Osteocyte (in vitro differentiated cells): ENCODE data around the gene ZBED6. TPM values are rescaled to one million over a fixed set of nuclear protein-coding genes. Genes with fewer than 3 reads are reported as not detected.

ENCODE experiments used
- DNase-seq: peaks from one replicate; pipeline ENCODE4 v3.0.0; 2021; ENCODE audit warnings: mixed read lengths; ENCODE audit not compliant: unreplicated experiment; ENCODE audit errors: extremely low spot score
- H3K27ac Mint-ChIP-seq: one replicate; pipeline ENCODE4 v1.8.0; 2021; ENCODE audit warnings: mild to moderate bottlenecking, mixed read lengths; ENCODE audit not compliant: unreplicated experiment
- H3K27me3 Mint-ChIP-seq: one replicate; pipeline ENCODE4 v1.8.0; 2021; ENCODE audit warnings: mixed read lengths; ENCODE audit not compliant: unreplicated experiment
- H3K36me3 Mint-ChIP-seq: one replicate; pipeline ENCODE4 v1.8.0; 2021; ENCODE audit warnings: mixed read lengths; ENCODE audit not compliant: unreplicated experiment
- H3K4me1 Mint-ChIP-seq: one replicate; pipeline ENCODE4 v1.8.0; 2021; ENCODE audit warnings: mixed read lengths; ENCODE audit not compliant: unreplicated experiment
- H3K4me3 Mint-ChIP-seq: one replicate; pipeline ENCODE4 v1.8.0; 2021; ENCODE audit warnings: mild to moderate bottlenecking, moderate library complexity, mixed read lengths; ENCODE audit not compliant: unreplicated experiment
- H3K9me3 Mint-ChIP-seq: one replicate; pipeline ENCODE4 v1.8.0; 2021; ENCODE audit warnings: mixed read lengths; ENCODE audit not compliant: unreplicated experiment
- total RNA-seq: library from RNA; stranded (reverse); gene quantifications from 2 replicates; pipeline ENCODE4 v1.2.1, GENCODE V29; 2021
- TF ChIP-seq, protein P1 (sequence below): fragments of 200-600 bp; sonication (generic); IDR thresholded peaks from 2 replicates; pipeline ENCODE4 v1.5.0; 2021; ENCODE audit warnings: antibody characterized with exemption, mild to moderate bottlenecking, moderate library complexity

ZBED6 gene
- total RNA-seq, 1 donor from 2014 or later: 43.4 TPM

DNA sequence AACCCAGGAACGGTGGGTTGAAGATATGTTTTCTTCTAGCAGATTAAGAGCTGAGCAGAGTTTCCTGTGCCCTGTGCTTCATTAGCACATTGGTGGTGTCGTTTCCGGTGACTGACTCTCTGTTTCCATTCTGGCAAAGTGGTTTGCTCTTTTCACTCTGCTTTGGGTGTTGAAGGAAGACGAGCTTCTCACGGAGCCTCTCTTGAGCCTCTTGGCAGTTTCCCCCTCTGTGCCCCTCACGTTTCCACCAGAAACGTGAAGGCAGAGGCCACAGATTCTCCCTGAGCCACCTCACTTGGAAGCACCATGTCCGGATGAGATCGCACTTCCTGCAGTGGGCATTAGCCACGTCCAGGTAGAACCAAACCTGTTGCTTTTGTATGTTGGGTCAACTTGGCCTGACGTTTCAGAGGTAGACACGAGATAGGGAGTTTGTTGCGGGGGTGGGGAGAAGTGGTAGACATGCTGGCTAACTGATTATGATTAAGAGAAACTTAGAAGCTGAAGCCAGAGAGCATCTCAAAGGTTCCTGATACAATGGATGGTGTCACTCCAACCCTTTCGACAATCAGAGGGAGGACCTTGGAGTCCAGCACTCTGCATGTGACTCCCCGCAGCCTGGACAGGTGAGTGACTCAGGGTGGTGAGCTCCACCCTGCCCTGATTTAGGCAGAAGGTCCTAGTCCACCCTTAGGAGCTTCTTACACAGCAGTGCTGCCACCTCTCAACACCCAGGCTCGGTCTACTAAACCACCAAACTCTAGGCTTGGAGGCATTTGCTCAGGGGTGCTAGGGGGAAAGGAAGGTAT, 30.2 kb upstream of the ZBED6 start, which contains the start of gene LAX1:
TSS of gene LAX1 (plus strand) at position 155 of the 809 bp plus-strand sequence. CDS start at position 538, 383 bp downstream.
- no peak within 1 kb of the TSS for H3K4me3 Mint-ChIP-seq
- no peaks in the 10 kb centered on the region for H3K4me1 Mint-ChIP-seq
- TF ChIP-seq, protein P1, sequence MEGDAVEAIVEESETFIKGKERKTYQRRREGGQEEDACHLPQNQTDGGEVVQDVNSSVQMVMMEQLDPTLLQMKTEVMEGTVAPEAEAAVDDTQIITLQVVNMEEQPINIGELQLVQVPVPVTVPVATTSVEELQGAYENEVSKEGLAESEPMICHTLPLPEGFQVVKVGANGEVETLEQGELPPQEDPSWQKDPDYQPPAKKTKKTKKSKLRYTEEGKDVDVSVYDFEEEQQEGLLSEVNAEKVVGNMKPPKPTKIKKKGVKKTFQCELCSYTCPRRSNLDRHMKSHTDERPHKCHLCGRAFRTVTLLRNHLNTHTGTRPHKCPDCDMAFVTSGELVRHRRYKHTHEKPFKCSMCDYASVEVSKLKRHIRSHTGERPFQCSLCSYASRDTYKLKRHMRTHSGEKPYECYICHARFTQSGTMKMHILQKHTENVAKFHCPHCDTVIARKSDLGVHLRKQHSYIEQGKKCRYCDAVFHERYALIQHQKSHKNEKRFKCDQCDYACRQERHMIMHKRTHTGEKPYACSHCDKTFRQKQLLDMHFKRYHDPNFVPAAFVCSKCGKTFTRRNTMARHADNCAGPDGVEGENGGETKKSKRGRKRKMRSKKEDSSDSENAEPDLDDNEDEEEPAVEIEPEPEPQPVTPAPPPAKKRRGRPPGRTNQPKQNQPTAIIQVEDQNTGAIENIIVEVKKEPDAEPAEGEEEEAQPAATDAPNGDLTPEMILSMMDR: no peak
- peaks cover 18% of the 10 kb centered on the region for H3K27me3 Mint-ChIP-seq
- no peaks in the 10 kb centered on the region for H3K36me3 Mint-ChIP-seq
- H3K9me3 Mint-ChIP-seq: no peaks in the 10 kb centered on the region
- DNase-seq: no peak
- H3K27ac Mint-ChIP-seq: no peak within 1 kb of the TSS

- TF ChIP-seq, protein P1: no peak
These were observed 27.2 kb upstream of the ZBED6 start for GRCh38 chr1:203768256-203768655.

GRCh38 chr1:203769505-203770343, 25.7 kb upstream of the ZBED6 start:
- no peak for DNase-seq
- no peaks in the 10 kb centered on the region for H3K4me1 Mint-ChIP-seq
- no peaks in the 10 kb centered on the region for H3K9me3 Mint-ChIP-seq
- TF ChIP-seq, protein P1: no peak
- peaks cover 29% of the 10 kb centered on the region for H3K27me3 Mint-ChIP-seq
- H3K36me3 Mint-ChIP-seq: no peaks in the 10 kb centered on the region
- no peak overlapping the region for H3K27ac Mint-ChIP-seq
- no peak overlapping the region for H3K4me3 Mint-ChIP-seq

More at GRCh38 chr1:203768256-203768655, 27.2 kb upstream of the ZBED6 start:
- Mint-ChIP-seq H3K4me3 (no peak overlapping the region), H3K9me3 (no peaks in the 10 kb centered on the region), H3K36me3 (no peaks in the 10 kb centered on the region), H3K4me1 (no peaks in the 10 kb centered on the region), H3K27ac (no peak overlapping the region), H3K27me3 (peaks cover 31% of the 10 kb centered on the region)
- no peak for DNase-seq

DNA sequence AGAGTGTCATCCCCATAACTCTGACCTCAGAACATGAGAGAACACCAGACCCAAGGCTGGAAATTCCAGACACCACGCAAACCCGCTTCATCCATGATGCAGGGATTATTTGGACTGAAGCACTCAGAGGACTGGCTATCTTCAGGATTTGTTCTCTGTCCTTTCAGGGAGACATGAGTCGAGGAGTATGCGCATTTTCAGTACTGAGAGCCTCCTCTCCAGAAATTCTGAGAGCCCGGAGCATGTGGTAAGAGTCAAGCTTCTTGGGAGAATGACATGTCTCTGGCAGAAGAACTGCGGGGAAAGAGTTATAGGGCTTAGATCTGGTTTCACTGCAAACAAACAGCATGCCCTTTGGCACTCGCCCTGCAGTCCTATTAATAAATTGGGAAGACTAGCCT, 23.5 kb upstream of the ZBED6 start:
- TF ChIP-seq, protein P1: no peak
- DNase-seq: no peak
- Mint-ChIP-seq H3K36me3 (no peaks in the 10 kb centered on the region), H3K27me3 (peaks cover 25% of the 10 kb centered on the region), H3K9me3 (no peaks in the 10 kb centered on the region), H3K4me1 (no peaks in the 10 kb centered on the region), H3K4me3 (no peak overlapping the region), H3K27ac (no peak overlapping the region)

- Mint-ChIP-seq H3K4me3 (no peak overlapping the region), H3K27me3 (peaks cover 25% of the 10 kb centered on the region), H3K4me1 (no peaks in the 10 kb centered on the region), H3K9me3 (no peaks in the 10 kb centered on the region), H3K27ac (no peak overlapping the region), H3K36me3 (no peaks in the 10 kb centered on the region)
- DNase-seq: no peak
- TF ChIP-seq, protein P1: no peak
These were observed 22.6 kb upstream of the ZBED6 start for GRCh38 chr1:203772836-203773235.
